GM19395 (cell line): ENCODE results near the gene CRIP2.

Experiments used
- ATAC-seq: cut with Tn5 transposase; IDR thresholded peaks from one replicate; pipeline ENCODE4 v1.9.1; 2021; ENCODE audit warnings: mild to moderate bottlenecking, moderate library complexity; ENCODE audit not compliant: unreplicated experiment

CRIP2 gene

DNA sequence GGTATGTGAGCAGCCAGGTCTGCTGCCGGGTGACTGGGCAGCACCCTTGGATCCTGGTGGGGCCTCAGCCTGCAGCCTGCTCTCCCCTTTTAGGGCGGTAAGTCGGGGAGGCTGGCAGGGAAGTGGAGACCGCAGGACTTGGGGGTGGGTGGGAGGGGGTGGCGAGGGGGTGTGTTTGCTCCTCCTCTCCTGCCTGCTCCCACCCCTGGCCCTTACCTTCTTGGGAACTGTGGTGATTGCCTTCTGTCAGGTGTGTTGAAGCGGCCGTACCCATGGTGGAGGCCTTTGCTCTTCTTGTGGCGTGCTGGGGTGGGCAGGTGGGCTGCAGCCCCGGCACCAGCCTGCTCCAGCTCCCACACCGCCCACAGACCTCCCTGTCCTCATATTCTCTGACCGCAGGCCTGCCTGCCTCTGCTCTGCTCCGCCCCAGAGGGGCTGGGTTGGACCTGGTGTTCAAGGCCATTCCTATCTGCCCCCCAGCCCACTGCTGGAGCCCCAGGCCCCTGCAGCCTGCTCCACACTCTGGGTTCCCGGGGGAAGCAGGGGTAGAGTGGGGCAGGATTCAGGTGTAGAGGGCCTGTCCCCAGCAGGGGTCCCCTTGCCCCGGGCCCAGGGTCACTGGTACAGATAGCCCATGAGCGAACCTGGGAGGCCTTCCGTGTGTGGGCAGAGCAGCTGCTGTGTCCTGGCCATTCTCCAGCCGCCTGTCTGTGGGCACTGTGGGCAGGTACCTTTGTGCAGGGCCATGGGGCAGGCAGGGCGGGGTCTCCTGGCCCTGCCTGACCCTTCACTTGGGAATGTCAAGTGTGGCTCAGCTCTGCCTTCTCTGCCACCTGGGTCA lies 21.6 kb downstream of the CRIP2 start:
- no peak for ATAC-seq

- ATAC-seq, result no peak
Measured at GRCh38 chr14:105496831-105497591, 22.4 kb downstream of the CRIP2 start.

- ATAC-seq, result no peak
Measured at GRCh38 chr14:105497671-105498429, 23.2 kb downstream of the CRIP2 start.

DNA sequence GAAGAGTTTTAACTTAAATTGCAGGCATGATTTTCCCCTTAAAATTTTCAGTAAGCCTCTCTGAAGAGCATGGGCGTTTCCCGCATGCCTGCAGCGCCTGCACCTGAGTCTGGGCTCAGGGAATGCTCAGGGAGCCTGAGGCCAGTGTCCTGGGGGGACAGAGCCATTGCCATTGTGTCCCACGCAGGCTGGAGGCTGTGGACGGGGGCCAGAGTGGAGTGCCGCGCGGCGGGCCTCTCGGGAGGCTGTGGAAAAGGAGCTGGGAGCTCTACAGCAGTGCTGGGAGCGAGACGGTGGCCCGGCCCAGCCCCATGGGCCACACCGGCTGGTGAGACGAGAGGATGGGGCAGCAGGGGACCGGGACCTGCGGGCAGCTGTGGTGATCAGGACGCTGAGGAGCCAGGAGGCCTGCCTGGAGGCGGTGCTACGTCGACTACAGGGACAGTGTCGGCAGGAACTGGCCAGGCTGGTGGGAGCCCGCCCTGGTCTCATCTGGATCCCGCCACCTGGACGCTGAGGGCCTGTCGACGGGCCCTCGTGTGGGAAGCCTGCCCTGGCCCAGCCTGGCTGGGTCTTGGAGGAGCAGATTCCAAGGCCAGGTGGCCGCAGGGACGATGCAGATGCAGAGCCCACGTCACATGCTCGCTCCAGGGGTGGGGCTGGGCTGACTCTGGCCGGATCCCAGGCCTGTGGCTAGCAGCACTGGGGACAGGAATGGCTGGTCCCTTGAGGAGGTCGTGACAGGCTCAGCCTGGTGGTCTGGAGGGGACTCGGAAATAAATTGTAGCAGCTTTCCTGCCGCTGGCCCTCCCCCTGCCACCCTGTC lies 24.0 kb downstream of the CRIP2 start:
- ATAC-seq, result no peak

DNA sequence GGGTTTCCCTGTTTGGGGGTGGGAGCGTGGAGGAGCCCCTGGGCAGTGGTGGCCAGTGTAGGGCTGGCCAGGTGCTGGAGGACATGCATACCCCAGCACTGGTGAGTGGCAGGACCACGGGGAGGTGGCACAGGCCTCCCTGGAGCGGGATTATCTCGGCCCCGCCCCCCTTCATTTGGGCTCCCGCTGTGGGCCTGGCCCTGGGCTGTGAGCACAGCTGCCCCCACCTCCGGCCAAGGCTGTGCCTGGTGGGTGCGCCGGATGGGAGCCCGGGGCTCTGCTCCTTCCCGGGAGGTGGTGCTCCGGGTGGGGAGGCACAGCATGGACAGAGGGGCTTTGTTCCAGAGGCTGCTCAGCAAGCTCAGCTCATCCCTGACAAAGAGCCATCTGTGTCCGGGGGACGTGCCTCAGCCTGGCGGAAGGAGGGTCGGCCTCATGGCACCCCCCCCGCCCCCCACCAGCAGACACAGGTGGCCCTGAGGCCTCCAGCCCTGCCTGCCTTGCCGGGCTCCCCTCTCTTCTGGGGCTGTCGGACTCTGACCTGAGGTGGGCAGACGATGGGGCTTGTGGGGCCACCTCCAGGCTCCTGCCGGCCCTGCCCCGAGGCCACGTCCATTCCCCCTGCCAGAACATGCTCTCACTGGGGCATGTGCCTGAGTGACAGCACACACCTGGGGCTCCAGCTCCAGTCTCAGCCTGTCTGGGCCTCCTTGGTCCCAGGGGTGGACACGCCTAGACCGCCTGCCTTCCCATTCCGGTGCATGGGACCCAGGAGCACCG lies 24.8 kb downstream of the CRIP2 start:
- ATAC-seq, result no peak

DNA sequence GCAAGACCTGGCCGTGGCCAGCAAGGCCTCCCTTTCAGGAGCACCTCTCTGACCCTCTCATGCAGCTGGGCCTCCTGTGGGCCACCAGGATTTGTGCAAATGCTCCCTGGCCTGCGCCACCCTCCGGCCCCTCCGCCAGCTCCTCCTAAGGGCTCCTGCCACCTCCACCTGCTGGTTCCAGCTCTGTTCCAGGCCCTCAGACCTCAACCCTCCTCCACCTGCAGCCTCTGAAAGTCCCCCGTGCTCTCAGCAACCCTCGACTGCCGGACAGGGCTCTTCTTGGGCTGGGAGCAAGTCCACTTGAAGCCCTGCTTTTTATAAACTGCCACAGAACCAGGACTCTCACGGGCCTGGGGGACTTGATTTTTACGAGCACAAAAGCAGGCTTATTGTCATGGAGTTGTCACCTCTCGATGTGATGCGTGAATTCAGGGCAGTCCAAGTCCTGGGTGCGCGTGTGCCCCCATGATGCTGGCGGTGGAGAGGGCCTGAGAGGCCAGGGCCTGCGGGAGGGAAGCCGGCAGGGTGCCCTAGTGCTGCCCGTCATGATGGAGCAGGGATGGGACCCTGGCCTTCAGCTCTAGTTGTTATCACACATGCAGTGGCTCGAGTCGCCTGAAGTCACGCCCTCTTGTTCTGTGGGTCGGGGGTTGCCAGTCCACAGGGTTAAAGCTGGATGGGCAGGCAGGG lies 25.6 kb downstream of the CRIP2 start:
- no peak for ATAC-seq

- no peak for ATAC-seq
Measured at GRCh38 chr14:105500726-105501101, 26.1 kb downstream of the CRIP2 start.

- ATAC-seq, result no peak
Measured at GRCh38 chr14:105501504-105502291, 27.1 kb downstream of the CRIP2 start.

DNA sequence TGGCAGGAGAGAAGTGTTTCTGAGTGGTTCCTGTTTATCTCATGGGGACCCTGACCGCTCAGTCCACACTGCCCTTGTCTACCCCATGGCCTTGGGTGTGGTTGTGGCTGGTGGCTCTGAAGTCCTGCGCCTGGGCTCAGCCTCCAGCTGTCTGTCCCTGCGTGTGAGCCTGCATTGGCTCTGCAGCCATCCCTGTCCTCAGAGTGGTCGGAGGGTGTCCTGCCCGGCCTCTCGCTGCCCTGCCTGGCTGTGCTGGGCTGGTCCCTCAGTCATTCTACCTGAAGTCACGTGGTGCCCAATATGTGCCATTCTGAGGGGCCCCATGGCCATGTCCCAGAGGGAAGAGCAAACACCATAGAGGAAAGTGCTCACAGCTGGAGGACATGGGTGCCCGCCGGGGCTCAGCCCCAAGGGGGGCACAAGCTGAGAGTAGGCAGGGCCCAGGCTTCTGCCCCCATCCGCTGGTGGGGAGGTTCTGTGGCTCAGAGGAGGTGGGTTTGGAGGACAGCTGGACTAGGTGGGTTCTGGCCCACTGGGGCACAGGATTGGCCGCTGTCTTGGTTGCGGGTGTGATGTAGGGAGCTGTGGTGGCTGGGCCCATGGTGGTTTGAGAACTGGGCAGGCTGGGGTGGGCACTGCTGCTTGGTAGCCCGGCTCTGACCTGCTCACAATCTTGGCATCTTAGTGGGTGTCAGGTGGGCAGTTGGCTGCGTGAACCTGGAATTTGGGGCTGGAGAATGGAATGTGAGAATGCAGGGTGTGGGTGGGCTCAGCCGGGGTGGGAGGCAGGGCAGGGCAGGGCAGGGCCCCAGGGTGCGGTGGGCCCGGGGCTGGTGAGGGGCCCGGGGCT lies 28.1 kb downstream of the CRIP2 start:
- ATAC-seq, result no peak

GRCh38 chr14:105503296-105503640 lies 28.6 kb downstream of the CRIP2 start:
- no peak for ATAC-seq

GRCh38 chr14:105503935-105504692 lies 29.5 kb downstream of the CRIP2 start:
- ATAC-seq, result no peak

DNA sequence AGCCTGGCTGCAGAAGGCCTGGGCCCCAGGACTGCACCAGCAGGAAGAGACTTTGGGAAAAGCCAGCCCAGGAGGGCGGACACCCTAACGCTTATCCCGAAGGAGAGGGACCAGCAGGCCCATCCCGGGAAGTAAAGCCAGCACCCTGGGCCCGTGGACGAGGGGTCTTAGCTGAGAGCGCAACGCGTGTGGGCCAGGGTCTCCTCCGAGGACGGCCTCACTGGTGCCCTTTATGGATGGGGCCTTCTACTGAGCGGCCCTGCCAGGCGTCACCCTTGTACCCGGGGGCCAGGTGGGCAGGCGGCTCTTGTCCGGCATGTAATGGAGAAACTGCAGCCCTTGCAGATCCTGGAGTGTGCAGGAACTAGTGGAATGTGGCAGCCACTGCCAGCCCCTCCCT lies 30.5 kb downstream of the CRIP2 start:
- no peak for ATAC-seq

- ATAC-seq, result no peak
Measured at GRCh38 chr14:105507247-105507646, 32.6 kb downstream of the CRIP2 start.

- no peak for ATAC-seq
Measured at GRCh38 chr14:105508069-105508468, 33.4 kb downstream of the CRIP2 start.

DNA sequence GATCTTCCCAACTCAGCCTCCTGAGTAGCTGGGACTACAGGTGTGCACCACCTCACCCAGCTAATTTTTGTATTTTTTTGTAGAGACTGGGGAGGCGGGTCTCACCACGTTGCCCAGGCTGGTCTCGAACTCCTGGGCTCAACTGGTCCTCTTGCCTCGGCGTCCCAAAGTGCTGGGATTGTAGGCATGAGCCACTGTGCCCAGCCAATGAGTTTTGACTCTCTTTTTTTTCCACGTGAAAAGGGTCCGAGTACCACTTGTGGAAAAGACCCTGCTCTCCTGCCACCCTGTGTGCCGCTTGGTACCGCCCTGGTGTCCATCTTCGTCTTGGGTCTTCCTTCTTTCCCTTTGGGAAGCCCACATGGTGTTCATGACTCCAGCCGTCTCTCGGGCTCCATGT lies 34.0 kb downstream of the CRIP2 start:
- no peak for ATAC-seq

GRCh38 chr14:105517096-105517495 lies 42.5 kb downstream of the CRIP2 start:
- no peak for ATAC-seq
